Natural killer cell (primary cell): Measurements from ENCODE around the gene SLC25A43. TPM values are rescaled to one million over a fixed set of nuclear protein-coding genes. Genes with fewer than 3 reads are reported as not detected.

Experiments used
- ATAC-seq, 3 donors: fragments of 150-1000 bp in 2 of 3; fragments of 200-7000 bp in 1 of 3; cut with Tn5 transposase; 1 replicate in 1 of 3; 2 replicates in 2 of 3; pipeline ENCODE4 v1.10.0; 2021; ENCODE audit warnings: mild to moderate bottlenecking in 2 of 3, moderate library complexity in 2 of 3
- DNase-seq, 2 donors: peaks; one replicate each; pipeline versions ENCODE4 v3.0.0 to v3.0.0-alpha.2; 2013 to 2021; ENCODE audit warnings: mixed read lengths in 1 of 2
- H3K27ac ChIP-seq: one replicate; pipeline ENCODE4 v1.5.1; 2013; ENCODE audit warnings: mild to moderate bottlenecking, low read length
- H3K27me3 ChIP-seq: one replicate; pipeline ENCODE4 v1.6.1; 2013; ENCODE audit warnings: low read length; ENCODE audit not compliant: control insufficient read depth, insufficient read depth
- H3K36me3 ChIP-seq: one replicate; pipeline ENCODE4 v1.6.1; 2013; ENCODE audit warnings: low read length; ENCODE audit not compliant: control insufficient read depth, insufficient read depth
- H3K4me1 ChIP-seq: one replicate; pipeline ENCODE4 v1.6.1; 2013; ENCODE audit warnings: low read length; ENCODE audit not compliant: control insufficient read depth, insufficient read depth
- H3K4me3 ChIP-seq: one replicate; pipeline ENCODE4 v1.5.1; 2013; ENCODE audit warnings: low read length
- H3K9me3 ChIP-seq: one replicate; pipeline ENCODE4 v1.6.1; 2013; ENCODE audit warnings: low read length; ENCODE audit not compliant: control insufficient read depth, insufficient read depth
- H3K27ac Mint-ChIP-seq, 2 donors: one replicate each; pipeline ENCODE4 v1.8.0; 2022; ENCODE audit warnings: mild to moderate bottlenecking in 2 of 2, mixed read lengths in 2 of 2, moderate library complexity in 1 of 2
- H3K27me3 Mint-ChIP-seq, 2 donors: one replicate each; pipeline ENCODE4 v1.8.0; 2022; ENCODE audit warnings: low read depth in 2 of 2, mixed read lengths in 2 of 2
- H3K36me3 Mint-ChIP-seq: one replicate; pipeline ENCODE4 v1.8.0; 2022; ENCODE audit warnings: mixed read lengths
- H3K4me1 Mint-ChIP-seq, 2 donors: one replicate each; pipeline ENCODE4 v1.8.0; 2022; ENCODE audit warnings: mixed read lengths in 2 of 2
- H3K4me3 Mint-ChIP-seq: one replicate; pipeline ENCODE4 v1.8.0; 2022; ENCODE audit warnings: mild to moderate bottlenecking, moderate library complexity, mixed read lengths
- H3K9me3 Mint-ChIP-seq, 2 donors: one replicate each; pipeline ENCODE4 v1.8.0; 2022; ENCODE audit warnings: mixed read lengths in 2 of 2
- CTCF ChIP-seq: fragments of 200-600 bp; IDR thresholded peaks from one replicate; pipeline ENCODE4 v1.8.0; 2022; ENCODE audit warnings: antibody characterized with exemption
- WGBS: methylation state at CpG from one replicate; pipeline ENCODE4 v1.1.7; 2013; ENCODE audit warnings: missing lambda C conversion rate; ENCODE audit not compliant: insufficient coverage; 5-methylcytosine and 5-hydroxymethylcytosine counted together
- intact Hi-C: fragments of 100-400 bp; cut with micrococcal nuclease; formaldehyde crosslinking; loops from one replicate; pipeline ENCODE4 v1.14.2; 2022
- total RNA-seq, 4 donors: library from RNA; stranded (reverse); fragments of 120-200 nt in 1 of 4; gene quantifications; one replicate each; pipeline versions ENCODE4 v1.2.3 to v1.2.4, GENCODE V29; 2013 to 2022

Gene SLC25A43
- total RNA-seq, 3 donors from 2014 or later (not counting 1 experiment from before 2014, with no cell fraction given) = 5.4 to 7.3 (median 6.4) TPM

- no peak overlapping the region for H3K27ac Mint-ChIP-seq
- H3K27me3 Mint-ChIP-seq = peaks cover 0 to 5% of the 10 kb centered on the region in 2 donors
- intact Hi-C loops = no loop called here
- WGBS = 92% methylated on average over 4 of the region's 4 CpGs
- Histone ChIP-seq H3K4me3 (no peak overlapping the region), H3K27me3 (no peaks in the 10 kb centered on the region), H3K36me3 (no peaks in the 10 kb centered on the region), H3K9me3 (no peaks in the 10 kb centered on the region), H3K27ac (no peak overlapping the region), H3K4me1 (no peaks in the 10 kb centered on the region)
- TF ChIP-seq CTCF = no peak
- ATAC-seq = no peak
- no peak overlapping the region for H3K4me3 Mint-ChIP-seq
- no peaks in the 10 kb centered on the region for H3K36me3 Mint-ChIP-seq
- no peaks in the 10 kb centered on the region for H3K9me3 Mint-ChIP-seq
- DNase-seq = no peak
- no peaks in the 10 kb centered on the region for H3K4me1 Mint-ChIP-seq
These were observed 9.9 kb upstream of the SLC25A43 start for GRCh38 chrX:119389214-119389613.

- 87% methylated on average over 7 of the region's 7 CpGs for WGBS
- H3K4me1 Mint-ChIP-seq = no peaks in the 10 kb centered on the region
- no peaks in the 10 kb centered on the region for H3K4me1 ChIP-seq
- H3K27me3 ChIP-seq = no peaks in the 10 kb centered on the region
- peak overlapping the region in 1 of 2 donors; percentile 40 for H3K27ac Mint-ChIP-seq
- H3K4me3 Mint-ChIP-seq = no peak overlapping the region
- H3K4me3 ChIP-seq = no peak overlapping the region
- no peak for TF ChIP-seq CTCF
- intact Hi-C loops = no loop called here
- H3K9me3 Mint-ChIP-seq = no peaks in the 10 kb centered on the region
- H3K36me3 ChIP-seq = no peaks in the 10 kb centered on the region
- H3K36me3 Mint-ChIP-seq = no peaks in the 10 kb centered on the region
- no peak for ATAC-seq
- no peak for DNase-seq
- H3K27ac ChIP-seq = no peak overlapping the region
- H3K27me3 Mint-ChIP-seq = peaks cover 0 to 5% of the 10 kb centered on the region in 2 donors
- no peaks in the 10 kb centered on the region for H3K9me3 ChIP-seq
These were observed 9.2 kb upstream of the SLC25A43 start for GRCh38 chrX:119389871-119390501.

- no peaks in the 10 kb centered on the region for H3K4me1 Mint-ChIP-seq
- Histone ChIP-seq H3K4me3 (no peak overlapping the region), H3K27ac (no peak overlapping the region), H3K27me3 (no peaks in the 10 kb centered on the region), H3K4me1 (no peaks in the 10 kb centered on the region), H3K36me3 (no peaks in the 10 kb centered on the region), H3K9me3 (no peaks in the 10 kb centered on the region)
- no peak for ATAC-seq
- H3K27me3 Mint-ChIP-seq = peaks cover 0 to 3% of the 10 kb centered on the region in 2 donors
- no peak overlapping the region for H3K4me3 Mint-ChIP-seq
- DNase-seq = peak in 1 of 2 donors; percentile 7
- H3K27ac Mint-ChIP-seq = no peak overlapping the region
- no peaks in the 10 kb centered on the region for H3K36me3 Mint-ChIP-seq
- intact Hi-C loops = no loop called here
- TF ChIP-seq CTCF = no peak
- H3K9me3 Mint-ChIP-seq = no peaks in the 10 kb centered on the region
- 82% methylated on average over 3 of the region's 8 CpGs for WGBS
These were observed 7.9 kb upstream of the SLC25A43 start for GRCh38 chrX:119391279-119391678.

GRCh38 chrX:119393144-119393543, 6.0 kb upstream of the SLC25A43 start:
- no peak overlapping the region for H3K4me3 Mint-ChIP-seq
- no peaks in the 10 kb centered on the region for H3K36me3 ChIP-seq
- peaks cover 0 to 3% of the 10 kb centered on the region in 2 donors for H3K27me3 Mint-ChIP-seq
- peaks cover 0 to under 1% of the 10 kb centered on the region in 2 donors for H3K4me1 Mint-ChIP-seq
- no peak overlapping the region for H3K4me3 ChIP-seq
- DNase-seq (no peak), ATAC-seq (no peak)
- H3K9me3 ChIP-seq = no peaks in the 10 kb centered on the region
- no peaks in the 10 kb centered on the region for H3K9me3 Mint-ChIP-seq
- H3K27ac Mint-ChIP-seq = no peak overlapping the region
- H3K27me3 ChIP-seq = no peaks in the 10 kb centered on the region
- TF ChIP-seq CTCF = no peak
- 87% methylated on average over 2 of the region's 2 CpGs for WGBS
- H3K4me1 ChIP-seq = no peaks in the 10 kb centered on the region
- intact Hi-C loops = no loop called here
- no peak overlapping the region for H3K27ac ChIP-seq
- H3K36me3 Mint-ChIP-seq = no peaks in the 10 kb centered on the region
